HEK293 (cell line): ENCODE results near the gene ZNF804A.

Experiments
- CTCF ChIA-PET: fragments of 350-600 bp; formaldehyde crosslinking; extraction: SDS; loops from one replicate; lab custom pipeline; 2021; ENCODE audit warnings: antibody characterized with exemption; lab: Yijun Ruan, JAX
- POLR2A ChIA-PET: fragments of 300-600 bp; formaldehyde crosslinking; extraction: SDS; loops from one replicate; lab custom pipeline; 2020; ENCODE audit warnings: antibody characterized with exemption, inconsistent platforms; lab: Yijun Ruan, JAX
- H3K27ac ChIP-seq: fragments of 200-500 bp; sonication (Bioruptor generic); 2 replicates; pipeline ENCODE4 v1.5.1; 2014; ENCODE audit warnings: low read depth, low read length, control low read depth, inconsistent platforms; ENCODE audit errors: extremely low read depth
- H3K36me3 ChIP-seq, 2 experiments: fragments of 200-500 bp in 1 of 2; sonication (Bioruptor generic) in 1 of 2; 1 replicate in 1 of 2; 2 replicates in 1 of 2; pipeline ENCODE4 v1.5.1; 2014 to 2017; ENCODE audit warnings: inconsistent platforms in 2 of 2, low read length in 2 of 2; ENCODE audit not compliant: control insufficient read depth in 2 of 2, insufficient read depth in 1 of 2
- H3K4me1 ChIP-seq: fragments of 200-500 bp; sonication (Bioruptor generic); 2 replicates; pipeline ENCODE4 v1.5.1; 2014; ENCODE audit warnings: mild to moderate bottlenecking, low read length, inconsistent platforms; ENCODE audit not compliant: control insufficient read depth, insufficient read depth
- H3K4me3 ChIP-seq: 2 replicates; pipeline ENCODE4 v1.5.1; 2011; ENCODE audit warnings: low read depth, mild to moderate bottlenecking, control low read depth, low read length, moderate library complexity
- H3K9me3 ChIP-seq: fragments of 200-500 bp; sonication (Bioruptor generic); 2 replicates; pipeline ENCODE4 v1.5.1; 2014; ENCODE audit warnings: low read depth, low read length, inconsistent platforms; ENCODE audit not compliant: control insufficient read depth, insufficient read depth
- HIC1 ChIP-seq: fragments of 450-650 bp; formaldehyde crosslinking; IDR thresholded peaks from 2 replicates; pipeline ENCODE4 v1.5.1; 2016; ENCODE audit warnings: missing biosample characterization, missing genetic modification characterization
- KLF8 ChIP-seq: fragments of 450-650 bp; formaldehyde crosslinking; IDR thresholded peaks from 2 replicates; pipeline ENCODE4 v1.5.1; 2016; ENCODE audit warnings: missing biosample characterization, missing genetic modification characterization
- PRDM2 ChIP-seq: fragments of 450-650 bp; formaldehyde crosslinking; IDR thresholded peaks from 2 replicates; pipeline ENCODE4 v1.5.1; 2016; ENCODE audit warnings: missing biosample characterization, missing genetic modification characterization, borderline replicate concordance
- SP7 ChIP-seq: fragments of 450-650 bp; formaldehyde crosslinking; IDR thresholded peaks from 2 replicates; pipeline ENCODE4 v1.5.1; 2016; ENCODE audit warnings: missing biosample characterization, missing genetic modification characterization
- ZNF157 ChIP-seq: fragments of 450-650 bp; formaldehyde crosslinking; IDR thresholded peaks from 2 replicates; pipeline ENCODE4 v1.5.1; 2016; ENCODE audit warnings: missing biosample characterization, missing genetic modification characterization
- ZNF169 ChIP-seq: fragments of 450-650 bp; formaldehyde crosslinking; IDR thresholded peaks from 2 replicates; pipeline ENCODE4 v1.5.1; 2016; ENCODE audit warnings: missing biosample characterization, missing genetic modification characterization
- ZNF24 ChIP-seq: fragments of 450-650 bp; formaldehyde crosslinking; IDR thresholded peaks from 2 replicates; pipeline ENCODE4 v1.5.1; 2016; ENCODE audit warnings: missing biosample characterization, missing genetic modification characterization
- ZNF26 ChIP-seq: fragments of 450-650 bp; formaldehyde crosslinking; IDR thresholded peaks from 2 replicates; pipeline ENCODE4 v1.5.1; 2016; ENCODE audit warnings: missing biosample characterization, missing genetic modification characterization
- ZNF292 ChIP-seq: fragments of 450-650 bp; formaldehyde crosslinking; IDR thresholded peaks from 2 replicates; pipeline ENCODE4 v1.5.1; 2016; ENCODE audit warnings: low read depth, missing biosample characterization, missing genetic modification characterization, borderline replicate concordance
- ZNF521 ChIP-seq: fragments of 450-650 bp; formaldehyde crosslinking; IDR thresholded peaks from 2 replicates; pipeline ENCODE4 v1.5.1; 2017; ENCODE audit warnings: missing biosample characterization, mild to moderate bottlenecking, missing genetic modification characterization
- ZNF561 ChIP-seq: fragments of 450-650 bp; IDR thresholded peaks from 2 replicates; pipeline ENCODE4 v1.5.1; 2018; ENCODE audit warnings: missing biosample characterization, missing genetic modification characterization, borderline replicate concordance
- ZNF596 ChIP-seq: fragments of 450-650 bp; IDR thresholded peaks from 2 replicates; pipeline ENCODE4 v1.5.0; 2018; ENCODE audit warnings: missing biosample characterization, mild to moderate bottlenecking, missing genetic modification characterization, moderate library complexity
- ZNF629 ChIP-seq: fragments of 450-650 bp; formaldehyde crosslinking; IDR thresholded peaks from 2 replicates; pipeline ENCODE4 v1.5.1; 2017; ENCODE audit warnings: missing biosample characterization, missing genetic modification characterization
- ZNF677 ChIP-seq: fragments of 450-650 bp; IDR thresholded peaks from 2 replicates; pipeline ENCODE4 v1.5.0; 2018; ENCODE audit warnings: missing biosample characterization, mild to moderate bottlenecking, missing genetic modification characterization, moderate library complexity
- ZSCAN18 ChIP-seq: fragments of 450-650 bp; formaldehyde crosslinking; IDR thresholded peaks from 2 replicates; pipeline ENCODE4 v1.5.1; 2016; ENCODE audit warnings: missing biosample characterization, missing genetic modification characterization
- ZSCAN30 ChIP-seq: fragments of 450-650 bp; IDR thresholded peaks from 2 replicates; pipeline ENCODE4 v1.5.1; 2018; ENCODE audit warnings: missing biosample characterization, mild to moderate bottlenecking, missing genetic modification characterization, moderate library complexity

ZNF804A gene

GRCh38 chr2:184906160-184906559 is 307.8 kb downstream of the ZNF804A start:
- ChIA-PET CTCF (no interaction called here), POLR2A (no interaction called here)
- TF ChIP-seq ZNF292 (tag by site-specific recombination) = no peak
- TF ChIP-seq ZNF561 (tag by site-specific recombination) = no peak
- TF ChIP-seq ZNF26 (tag by site-specific recombination) = no peak
- no peak for TF ChIP-seq ZNF24 (tag by site-specific recombination)
- TF ChIP-seq ZNF677 (tag by site-specific recombination) = no peak
- TF ChIP-seq KLF8 (tag by site-specific recombination) = no peak
- TF ChIP-seq HIC1 (tag by site-specific recombination) = no peak
- no peak for TF ChIP-seq ZNF157 (tag by site-specific recombination)
- TF ChIP-seq PRDM2 (tag by site-specific recombination) = no peak
- TF ChIP-seq ZSCAN18 (tag by site-specific recombination) = no peak
- no peak for TF ChIP-seq ZNF521 (tag by site-specific recombination)
- TF ChIP-seq SP7 (tag by site-specific recombination) = no peak
- TF ChIP-seq ZNF169 = no peak
- TF ChIP-seq ZSCAN30 (tag by site-specific recombination) = no peak
- no peak for TF ChIP-seq ZNF629 (tag by site-specific recombination)
- TF ChIP-seq ZNF596 (tag by site-specific recombination) = no peak

More at GRCh38 chr2:184906160-184906559, 307.8 kb downstream of the ZNF804A start:
- Histone ChIP-seq H3K36me3 (no peaks in the 10 kb centered on the region), H3K9me3 (no peaks in the 10 kb centered on the region), H3K4me1 (no peaks in the 10 kb centered on the region), H3K4me3 (no peak overlapping the region), H3K27ac (no peak overlapping the region)
